Ishikawa (cell line): ENCODE results near the gene ARHGAP22.

Experiments used
- CEBPB ChIP-seq: IDR thresholded peaks from 2 replicates; pipeline ENCODE4 v1.6.1; 2012
- CREB1 ChIP-seq: IDR thresholded peaks from 2 replicates; pipeline ENCODE4 v1.6.1; 2012; ENCODE audit warnings: low read depth
- EGR1 ChIP-seq: IDR thresholded peaks from 2 replicates; pipeline ENCODE4 v1.6.1; 2012
- EP300 ChIP-seq: IDR thresholded peaks from 2 replicates; pipeline ENCODE4 v1.6.1; 2012; ENCODE audit warnings: borderline replicate concordance
- FOXM1 ChIP-seq: IDR thresholded peaks from 2 replicates; pipeline ENCODE4 v1.6.1; 2012; ENCODE audit warnings: low read depth, borderline replicate concordance
- NFIC ChIP-seq: IDR thresholded peaks from 2 replicates; pipeline ENCODE4 v1.6.1; 2012
- RAD21 ChIP-seq: IDR thresholded peaks from 2 replicates; pipeline ENCODE4 v1.6.1; 2012; ENCODE audit warnings: low read depth
- TAF1 ChIP-seq: IDR thresholded peaks from 2 replicates; pipeline ENCODE4 v1.6.1; 2012; ENCODE audit warnings: low read depth, mild to moderate bottlenecking
- TCF12 ChIP-seq: IDR thresholded peaks from 2 replicates; pipeline ENCODE4 v1.6.1; 2012; ENCODE audit warnings: low read depth
- TEAD4 ChIP-seq: IDR thresholded peaks from 2 replicates; pipeline ENCODE4 v1.6.1; 2012
- USF1 ChIP-seq: IDR thresholded peaks from 2 replicates; pipeline ENCODE4 v1.6.1; 2012
- YY1 ChIP-seq: IDR thresholded peaks from 2 replicates; pipeline ENCODE4 v1.6.1; 2012; ENCODE audit warnings: low read depth
- ZBTB7A ChIP-seq: IDR thresholded peaks from 2 replicates; pipeline ENCODE4 v1.6.1; 2012; ENCODE audit warnings: low read depth
- TF ChIP-seq, protein P1 (sequence below): IDR thresholded peaks from 2 replicates; pipeline ENCODE4 v1.6.1; 2012
- TF ChIP-seq, protein P2 (sequence below): IDR thresholded peaks from 2 replicates; pipeline ENCODE4 v1.6.1; 2012; ENCODE audit warnings: low read depth, mild to moderate bottlenecking

ARHGAP22 gene

GRCh38 chr10:48509974-48510692 is 94.7 kb downstream of the ARHGAP22 start:
- TF ChIP-seq FOXM1 (no peak), TCF12 (no peak), RAD21 (peak; percentile 32), NFIC (no peak), ZBTB7A (no peak)

DNA sequence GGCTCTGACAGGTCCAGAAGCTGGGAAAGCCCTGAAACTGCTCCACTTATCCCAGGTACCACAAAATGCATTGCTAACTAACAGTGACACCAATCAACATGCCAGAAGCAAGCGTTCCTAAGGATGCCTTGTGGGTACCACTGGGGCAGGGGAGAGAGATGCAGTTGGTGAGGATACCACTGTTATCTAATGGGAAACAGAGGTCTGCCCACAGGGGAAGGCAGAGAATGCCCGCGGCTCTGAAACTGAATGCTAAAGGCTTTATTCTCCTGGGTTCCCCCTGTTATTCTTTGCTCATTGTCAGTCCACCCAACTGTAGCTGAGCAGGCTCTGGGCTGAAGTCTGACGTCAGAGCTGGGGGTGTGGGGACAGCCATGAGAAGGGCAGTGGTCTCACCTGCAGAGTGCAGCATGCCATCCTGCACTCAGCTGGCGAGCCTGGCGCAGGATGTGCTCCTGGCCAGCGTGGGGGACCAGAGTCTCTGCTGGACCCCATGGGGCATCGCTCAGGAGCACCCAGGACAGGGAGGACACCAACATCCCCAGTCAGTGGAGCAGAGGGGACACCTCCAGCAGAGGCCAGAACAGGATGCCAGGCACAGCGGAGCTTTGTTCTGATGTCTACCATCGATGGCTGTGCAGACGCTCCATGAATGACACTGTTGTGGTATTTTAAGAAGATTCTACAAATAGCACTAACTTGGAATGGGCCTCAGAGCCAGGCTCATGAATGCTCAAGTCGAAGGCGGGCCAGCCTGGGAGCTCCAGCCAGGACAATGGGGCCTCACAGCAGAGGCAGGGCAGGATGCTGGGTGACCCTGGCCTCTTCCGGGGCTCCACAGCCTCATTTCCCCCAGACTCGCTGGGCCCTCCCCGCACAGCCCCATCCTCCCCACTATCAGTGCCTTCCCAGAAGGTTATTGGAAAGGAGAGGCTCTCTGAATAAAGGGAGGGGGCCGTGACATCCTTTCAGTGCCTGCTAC is 95.8 kb downstream of the ARHGAP22 start:
- TF ChIP-seq RAD21 (no peak), EP300 (no peak), NFIC (no peak), TEAD4 (no peak), YY1 (no peak), EGR1 (no peak), FOXM1 (no peak), TCF12 (no peak), ZBTB7A (no peak), TAF1 (no peak), USF1 (no peak), CEBPB (no peak), CREB1 (no peak)
- TF ChIP-seq, protein P1, sequence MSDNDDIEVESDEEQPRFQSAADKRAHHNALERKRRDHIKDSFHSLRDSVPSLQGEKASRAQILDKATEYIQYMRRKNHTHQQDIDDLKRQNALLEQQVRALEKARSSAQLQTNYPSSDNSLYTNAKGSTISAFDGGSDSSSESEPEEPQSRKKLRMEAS = no peak
- TF ChIP-seq, protein P2, sequence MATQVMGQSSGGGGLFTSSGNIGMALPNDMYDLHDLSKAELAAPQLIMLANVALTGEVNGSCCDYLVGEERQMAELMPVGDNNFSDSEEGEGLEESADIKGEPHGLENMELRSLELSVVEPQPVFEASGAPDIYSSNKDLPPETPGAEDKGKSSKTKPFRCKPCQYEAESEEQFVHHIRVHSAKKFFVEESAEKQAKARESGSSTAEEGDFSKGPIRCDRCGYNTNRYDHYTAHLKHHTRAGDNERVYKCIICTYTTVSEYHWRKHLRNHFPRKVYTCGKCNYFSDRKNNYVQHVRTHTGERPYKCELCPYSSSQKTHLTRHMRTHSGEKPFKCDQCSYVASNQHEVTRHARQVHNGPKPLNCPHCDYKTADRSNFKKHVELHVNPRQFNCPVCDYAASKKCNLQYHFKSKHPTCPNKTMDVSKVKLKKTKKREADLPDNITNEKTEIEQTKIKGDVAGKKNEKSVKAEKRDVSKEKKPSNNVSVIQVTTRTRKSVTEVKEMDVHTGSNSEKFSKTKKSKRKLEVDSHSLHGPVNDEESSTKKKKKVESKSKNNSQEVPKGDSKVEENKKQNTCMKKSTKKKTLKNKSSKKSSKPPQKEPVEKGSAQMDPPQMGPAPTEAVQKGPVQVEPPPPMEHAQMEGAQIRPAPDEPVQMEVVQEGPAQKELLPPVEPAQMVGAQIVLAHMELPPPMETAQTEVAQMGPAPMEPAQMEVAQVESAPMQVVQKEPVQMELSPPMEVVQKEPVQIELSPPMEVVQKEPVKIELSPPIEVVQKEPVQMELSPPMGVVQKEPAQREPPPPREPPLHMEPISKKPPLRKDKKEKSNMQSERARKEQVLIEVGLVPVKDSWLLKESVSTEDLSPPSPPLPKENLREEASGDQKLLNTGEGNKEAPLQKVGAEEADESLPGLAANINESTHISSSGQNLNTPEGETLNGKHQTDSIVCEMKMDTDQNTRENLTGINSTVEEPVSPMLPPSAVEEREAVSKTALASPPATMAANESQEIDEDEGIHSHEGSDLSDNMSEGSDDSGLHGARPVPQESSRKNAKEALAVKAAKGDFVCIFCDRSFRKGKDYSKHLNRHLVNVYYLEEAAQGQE = no peak

- no peak for TF ChIP-seq EP300
- TF ChIP-seq NFIC = no peak
- TF ChIP-seq TEAD4 = no peak
- no peak for TF ChIP-seq USF1
- TF ChIP-seq EGR1 = no peak
- no peak for TF ChIP-seq FOXM1
- no peak for TF ChIP-seq YY1
- TF ChIP-seq ZBTB7A = no peak
- no peak for TF ChIP-seq CREB1
- TF ChIP-seq, protein P2 = no peak
- TF ChIP-seq TAF1 = no peak
- no peak for TF ChIP-seq RAD21
- TF ChIP-seq, protein P1 = no peak
- no peak for TF ChIP-seq TCF12
- no peak for TF ChIP-seq CEBPB
Measured at GRCh38 chr10:48507933-48508790, 96.7 kb downstream of the ARHGAP22 start.

- TF ChIP-seq YY1 = no peak
- no peak for TF ChIP-seq CEBPB
- no peak for TF ChIP-seq ZBTB7A
- no peak for TF ChIP-seq USF1
- no peak for TF ChIP-seq NFIC
- TF ChIP-seq CREB1 = no peak
- no peak for TF ChIP-seq TEAD4
- no peak for TF ChIP-seq TCF12
- TF ChIP-seq RAD21 = no peak
- TF ChIP-seq EGR1 = no peak
- TF ChIP-seq, protein P1 = no peak
- TF ChIP-seq EP300 = no peak
- TF ChIP-seq FOXM1 = no peak
- TF ChIP-seq, protein P2 = no peak
- no peak for TF ChIP-seq TAF1
Measured at GRCh38 chr10:48507494-48507893, 97.4 kb downstream of the ARHGAP22 start.
